ENCODE measurements around the gene TMEM203. TPM values are rescaled to one million over a fixed set of nuclear protein-coding genes. Genes with fewer than 3 reads are reported as not detected.

Gene TMEM203
- polyA plus RNA-seq, 1 of the 3 experiments (the other 2 are of a cell fraction) = 55.6 TPM

DNA sequence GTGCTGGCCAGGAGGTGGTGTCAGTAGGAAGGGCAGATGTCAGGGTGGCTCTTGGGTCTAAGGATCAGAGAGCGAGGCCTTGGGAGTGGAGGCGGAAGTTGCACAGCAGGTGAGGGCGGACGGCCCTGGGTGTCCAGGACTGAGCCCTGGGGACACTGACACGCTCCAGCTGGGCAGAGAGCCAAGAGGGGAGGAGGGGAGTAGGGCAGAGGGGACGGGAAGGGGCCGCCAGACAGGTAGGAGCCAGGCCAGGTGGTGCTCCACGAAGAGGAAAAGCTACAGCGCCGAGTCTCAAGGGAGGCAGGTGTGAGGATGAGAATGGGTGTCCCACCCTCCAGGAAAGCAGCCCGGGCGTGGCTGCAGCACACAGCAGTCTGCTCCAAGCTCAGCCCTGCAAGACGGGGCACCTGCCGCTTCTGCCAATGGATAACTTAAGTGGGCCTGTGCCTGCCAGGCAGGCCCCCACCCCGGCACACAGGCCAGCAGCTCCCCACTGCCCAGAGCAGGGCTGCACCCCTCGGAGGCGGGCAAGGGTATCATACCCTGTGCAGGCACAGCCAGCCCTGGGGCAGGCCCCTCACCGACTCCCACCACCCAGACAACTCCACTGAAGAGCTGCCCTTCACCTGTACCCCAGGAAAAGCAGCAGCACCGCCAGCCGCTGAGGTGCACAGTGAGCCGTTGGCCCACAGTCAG, 9.8 kb downstream of the TMEM203 start:
- no peaks in the 10 kb centered on the region for H3K27me3 ChIP-seq (ENCODE audit: insufficient read depth)
- CTCF ChIA-PET = interaction anchor here (1.3 to 2.0 kb wide), 5 partner anchors 27 to 167 kb away, joined by 3 to 9 read pairs (median 5); partner anchors contain the start of genes NPDC1 and RNF224
- peaks cover 12 to 20% of the 10 kb centered on the region in 2 experiments; a peak in 2 of 4 replicates for H3K4me1 ChIP-seq (ENCODE audit: control insufficient read depth in 1 of 2, insufficient read depth in 2 of 2, low read depth in 1 of 2, low read length in 1 of 2)
- no peaks in the 10 kb centered on the region for H3K9me2 ChIP-seq
- H3K9ac ChIP-seq = no peak overlapping the region
- peaks cover 63% of the 10 kb centered on the region for H3K79me2 ChIP-seq (ENCODE audit: insufficient read depth)
- no peak overlapping the region for H3K4me2 ChIP-seq
- no peak overlapping the region for H3K27ac ChIP-seq (ENCODE audit: low read depth in 2 of 2, low read length in 1 of 2)
- H3F3A ChIP-seq (replicated peaks; ENCODE audit: insufficient read depth) = no peaks in the 10 kb centered on the region
- 80% methylated on average over 9 of the region's 21 CpGs for WGBS (ENCODE audit: low lambda C conversion rate)
- no peaks in the 10 kb centered on the region for H3K9me3 ChIP-seq
- POLR2A ChIA-PET = interaction anchor here (1.4 to 1.5 kb wide), 2 partner anchors 9 to 66 kb away, joined by 3 read pairs; no protein-coding TSS in a partner anchor
- TF ChIP-seq RFX5 (IDR thresholded peaks at IDR 0.05; ENCODE audit: low read length) (no peak), TEAD4 (IDR thresholded peaks at IDR 0.05; ENCODE audit: borderline replicate concordance, insufficient read depth) (no peak), ELF1 (IDR thresholded peaks at IDR 0.05) (no peak), GABPA (IDR thresholded peaks at IDR 0.05; ENCODE audit: low read depth) (no peak), SMC3 (IDR thresholded peaks at IDR 0.05; ENCODE audit: low read depth, low read length) (no peak), POLR2AphosphoS5 (IDR thresholded peaks at IDR 0.05; ENCODE audit: low read depth, low read length) (no peak), FOSL2 (IDR thresholded peaks at IDR 0.05; ENCODE audit: borderline replicate concordance, low read depth) (no peak), EZH2phosphoT487 (IDR thresholded peaks at IDR 0.05; ENCODE audit: borderline replicate concordance, low read depth) (no peak), SIN3A (IDR thresholded peaks at IDR 0.05; ENCODE audit: borderline replicate concordance, low read depth, low read length) (no peak), RXRA (IDR thresholded peaks at IDR 0.05; ENCODE audit: borderline replicate concordance, low read depth) (no peak), MXI1 (IDR thresholded peaks at IDR 0.05; ENCODE audit: low read depth, low read length) (no peak), RCOR1 (IDR thresholded peaks at IDR 0.05; ENCODE audit: low read length) (no peak), NRF1 (IDR thresholded peaks at IDR 0.05; ENCODE audit: low read depth, low read length) (no peak)
- TF ChIP-seq, protein P1, sequence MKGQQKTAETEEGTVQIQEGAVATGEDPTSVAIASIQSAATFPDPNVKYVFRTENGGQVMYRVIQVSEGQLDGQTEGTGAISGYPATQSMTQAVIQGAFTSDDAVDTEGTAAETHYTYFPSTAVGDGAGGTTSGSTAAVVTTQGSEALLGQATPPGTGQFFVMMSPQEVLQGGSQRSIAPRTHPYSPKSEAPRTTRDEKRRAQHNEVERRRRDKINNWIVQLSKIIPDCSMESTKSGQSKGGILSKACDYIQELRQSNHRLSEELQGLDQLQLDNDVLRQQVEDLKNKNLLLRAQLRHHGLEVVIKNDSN (IDR thresholded peaks at IDR 0.05; ENCODE audit: borderline replicate concordance, low read depth) = no peak
- TF ChIP-seq, protein P2, sequence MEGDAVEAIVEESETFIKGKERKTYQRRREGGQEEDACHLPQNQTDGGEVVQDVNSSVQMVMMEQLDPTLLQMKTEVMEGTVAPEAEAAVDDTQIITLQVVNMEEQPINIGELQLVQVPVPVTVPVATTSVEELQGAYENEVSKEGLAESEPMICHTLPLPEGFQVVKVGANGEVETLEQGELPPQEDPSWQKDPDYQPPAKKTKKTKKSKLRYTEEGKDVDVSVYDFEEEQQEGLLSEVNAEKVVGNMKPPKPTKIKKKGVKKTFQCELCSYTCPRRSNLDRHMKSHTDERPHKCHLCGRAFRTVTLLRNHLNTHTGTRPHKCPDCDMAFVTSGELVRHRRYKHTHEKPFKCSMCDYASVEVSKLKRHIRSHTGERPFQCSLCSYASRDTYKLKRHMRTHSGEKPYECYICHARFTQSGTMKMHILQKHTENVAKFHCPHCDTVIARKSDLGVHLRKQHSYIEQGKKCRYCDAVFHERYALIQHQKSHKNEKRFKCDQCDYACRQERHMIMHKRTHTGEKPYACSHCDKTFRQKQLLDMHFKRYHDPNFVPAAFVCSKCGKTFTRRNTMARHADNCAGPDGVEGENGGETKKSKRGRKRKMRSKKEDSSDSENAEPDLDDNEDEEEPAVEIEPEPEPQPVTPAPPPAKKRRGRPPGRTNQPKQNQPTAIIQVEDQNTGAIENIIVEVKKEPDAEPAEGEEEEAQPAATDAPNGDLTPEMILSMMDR (IDR thresholded peaks at IDR 0.05) = no peak
- TF ChIP-seq, protein P3, sequence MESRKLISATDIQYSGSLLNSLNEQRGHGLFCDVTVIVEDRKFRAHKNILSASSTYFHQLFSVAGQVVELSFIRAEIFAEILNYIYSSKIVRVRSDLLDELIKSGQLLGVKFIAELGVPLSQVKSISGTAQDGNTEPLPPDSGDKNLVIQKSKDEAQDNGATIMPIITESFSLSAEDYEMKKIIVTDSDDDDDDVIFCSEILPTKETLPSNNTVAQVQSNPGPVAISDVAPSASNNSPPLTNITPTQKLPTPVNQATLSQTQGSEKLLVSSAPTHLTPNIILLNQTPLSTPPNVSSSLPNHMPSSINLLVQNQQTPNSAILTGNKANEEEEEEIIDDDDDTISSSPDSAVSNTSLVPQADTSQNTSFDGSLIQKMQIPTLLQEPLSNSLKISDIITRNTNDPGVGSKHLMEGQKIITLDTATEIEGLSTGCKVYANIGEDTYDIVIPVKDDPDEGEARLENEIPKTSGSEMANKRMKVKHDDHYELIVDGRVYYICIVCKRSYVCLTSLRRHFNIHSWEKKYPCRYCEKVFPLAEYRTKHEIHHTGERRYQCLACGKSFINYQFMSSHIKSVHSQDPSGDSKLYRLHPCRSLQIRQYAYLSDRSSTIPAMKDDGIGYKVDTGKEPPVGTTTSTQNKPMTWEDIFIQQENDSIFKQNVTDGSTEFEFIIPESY (IDR thresholded peaks at IDR 0.05; ENCODE audit: borderline replicate concordance, low read depth) = no peak
- TF ChIP-seq, protein P4, sequence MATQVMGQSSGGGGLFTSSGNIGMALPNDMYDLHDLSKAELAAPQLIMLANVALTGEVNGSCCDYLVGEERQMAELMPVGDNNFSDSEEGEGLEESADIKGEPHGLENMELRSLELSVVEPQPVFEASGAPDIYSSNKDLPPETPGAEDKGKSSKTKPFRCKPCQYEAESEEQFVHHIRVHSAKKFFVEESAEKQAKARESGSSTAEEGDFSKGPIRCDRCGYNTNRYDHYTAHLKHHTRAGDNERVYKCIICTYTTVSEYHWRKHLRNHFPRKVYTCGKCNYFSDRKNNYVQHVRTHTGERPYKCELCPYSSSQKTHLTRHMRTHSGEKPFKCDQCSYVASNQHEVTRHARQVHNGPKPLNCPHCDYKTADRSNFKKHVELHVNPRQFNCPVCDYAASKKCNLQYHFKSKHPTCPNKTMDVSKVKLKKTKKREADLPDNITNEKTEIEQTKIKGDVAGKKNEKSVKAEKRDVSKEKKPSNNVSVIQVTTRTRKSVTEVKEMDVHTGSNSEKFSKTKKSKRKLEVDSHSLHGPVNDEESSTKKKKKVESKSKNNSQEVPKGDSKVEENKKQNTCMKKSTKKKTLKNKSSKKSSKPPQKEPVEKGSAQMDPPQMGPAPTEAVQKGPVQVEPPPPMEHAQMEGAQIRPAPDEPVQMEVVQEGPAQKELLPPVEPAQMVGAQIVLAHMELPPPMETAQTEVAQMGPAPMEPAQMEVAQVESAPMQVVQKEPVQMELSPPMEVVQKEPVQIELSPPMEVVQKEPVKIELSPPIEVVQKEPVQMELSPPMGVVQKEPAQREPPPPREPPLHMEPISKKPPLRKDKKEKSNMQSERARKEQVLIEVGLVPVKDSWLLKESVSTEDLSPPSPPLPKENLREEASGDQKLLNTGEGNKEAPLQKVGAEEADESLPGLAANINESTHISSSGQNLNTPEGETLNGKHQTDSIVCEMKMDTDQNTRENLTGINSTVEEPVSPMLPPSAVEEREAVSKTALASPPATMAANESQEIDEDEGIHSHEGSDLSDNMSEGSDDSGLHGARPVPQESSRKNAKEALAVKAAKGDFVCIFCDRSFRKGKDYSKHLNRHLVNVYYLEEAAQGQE (IDR thresholded peaks at IDR 0.05; ENCODE audit: low read depth, low read length) = no peak
- H3K4me3 ChIP-seq (ENCODE audit: low read depth in 2 of 2, low read length in 1 of 2) = no peak overlapping the region
- peaks cover 56% of the 10 kb centered on the region for H4K20me1 ChIP-seq (ENCODE audit: insufficient read depth)
- H3K36me3 ChIP-seq (replicated peaks in 1 of 2; ENCODE audit: control insufficient read depth in 1 of 2, insufficient read depth in 2 of 2, low read length in 1 of 2) = peaks cover 0 to 17% of the 10 kb centered on the region in 2 experiments
- H2AFZ ChIP-seq (ENCODE audit: low read depth) = no peak overlapping the region
- DNase-seq = no peak
